MM.1S (cell line): Measurements from ENCODE around the gene SYTL3.

ENCODE experiments used
- DNase-seq: peaks from one replicate; pipeline ENCODE4 v3.0.0-alpha.2; 2015
- H2AFZ ChIP-seq: fragments of 300-600 bp; sonication (generic); 2 replicates; pipeline ENCODE4 v1.6.0; 2016; ENCODE audit warnings: antibody characterized with exemption, low read length
- H3F3A ChIP-seq: fragments of 300-600 bp; sonication (generic); 2 replicates; pipeline ENCODE4 v1.6.1; 2016; ENCODE audit warnings: mild to moderate bottlenecking, antibody characterized with exemption, low read length, moderate library complexity, mixed read lengths; ENCODE audit not compliant: insufficient read depth
- H3K27ac ChIP-seq: fragments of 300-600 bp; sonication (generic); 2 replicates; pipeline ENCODE4 v1.5.1; 2016; ENCODE audit warnings: mild to moderate bottlenecking, low read length
- H3K27me3 ChIP-seq: fragments of 300-600 bp; sonication (generic); replicated peaks from 2 replicates; pipeline ENCODE4 v1.6.0; 2016; ENCODE audit warnings: low read length; ENCODE audit not compliant: insufficient read depth
- H3K36me3 ChIP-seq: fragments of 300-600 bp; sonication (generic); replicated peaks from 2 replicates; pipeline ENCODE4 v1.6.1; 2016; ENCODE audit warnings: mild to moderate bottlenecking, low read length, mixed read lengths; ENCODE audit not compliant: insufficient read depth
- H3K4me1 ChIP-seq: fragments of 300-600 bp; sonication (generic); 2 replicates; pipeline ENCODE4 v1.6.1; 2016; ENCODE audit warnings: low read length, mixed read lengths
- H3K4me2 ChIP-seq: fragments of 300-600 bp; sonication (generic); 2 replicates; pipeline ENCODE4 v1.6.0; 2016; ENCODE audit warnings: low read depth, low read length
- H3K4me3 ChIP-seq: fragments of 300-600 bp; sonication (generic); 2 replicates; pipeline ENCODE4 v1.5.1; 2016; ENCODE audit warnings: low read length, mixed read lengths
- H3K79me2 ChIP-seq: fragments of 300-600 bp; sonication (generic); 2 replicates; pipeline ENCODE4 v1.6.1; 2016; ENCODE audit warnings: mixed run types, low read length, mixed read lengths
- H3K9ac ChIP-seq: fragments of 300-600 bp; sonication (generic); 2 replicates; pipeline ENCODE4 v1.6.1; 2016; ENCODE audit warnings: low read length, mixed read lengths
- H3K9me2 ChIP-seq: fragments of 300-600 bp; sonication (generic); replicated peaks from 2 replicates; pipeline ENCODE4 v1.6.1; 2016; ENCODE audit warnings: mild to moderate bottlenecking, low read length, mixed read lengths; ENCODE audit not compliant: insufficient read depth
- H3K9me3 ChIP-seq: fragments of 300-600 bp; sonication (generic); replicated peaks from 2 replicates; pipeline ENCODE4 v1.6.1; 2016; ENCODE audit warnings: mild to moderate bottlenecking, low read length, mixed read lengths; ENCODE audit not compliant: insufficient read depth
- H4K20me1 ChIP-seq: fragments of 300-600 bp; sonication (generic); 2 replicates; pipeline ENCODE4 v1.6.1; 2016; ENCODE audit warnings: mild to moderate bottlenecking, low read length, moderate library complexity, mixed read lengths; ENCODE audit not compliant: insufficient read depth
- EZH2 ChIP-seq: fragments of 300-600 bp; sonication (generic); optimal IDR thresholded peaks from 2 replicates; pipeline ENCODE3; 2017; ENCODE audit warnings: low read depth, mild to moderate bottlenecking, antibody characterized with exemption, low read length, mixed read lengths
- EZH2phosphoT487 ChIP-seq: fragments of 300-600 bp; sonication (generic); IDR thresholded peaks from 2 replicates; pipeline ENCODE4 v1.6.1; 2018; ENCODE audit warnings: antibody characterized with exemption, low read length
- TF ChIP-seq, protein P1 (sequence below): fragments of 300-600 bp; sonication (generic); IDR thresholded peaks from 2 replicates; pipeline ENCODE4 v1.5.1; 2016; ENCODE audit warnings: antibody characterized with exemption, low read length, mixed read lengths

The SYTL3 gene

DNA sequence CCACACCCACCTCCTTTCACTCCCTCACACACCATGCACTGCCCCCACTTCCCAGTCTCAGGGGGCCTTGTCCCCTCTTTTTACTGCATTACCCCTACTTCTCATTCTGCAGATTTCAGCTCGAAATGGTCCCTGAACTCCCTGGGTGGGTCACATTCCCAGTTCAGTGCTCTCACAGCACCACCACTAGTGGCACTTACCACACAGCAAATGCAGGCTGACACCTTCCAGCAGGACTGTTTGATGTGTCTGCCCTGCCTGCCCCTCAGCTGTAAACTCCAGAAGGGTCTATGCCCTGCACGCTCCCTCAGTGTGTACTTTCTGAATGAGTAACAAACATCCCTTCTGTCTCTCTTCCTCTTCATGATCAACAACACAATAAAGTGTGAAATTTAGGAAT is 9.3 kb upstream of the SYTL3 start:
- Histone ChIP-seq H3K9ac (no peak overlapping the region), H3K4me1 (0 out of 2 replicates have a peak, but pooled peaks cover 3% of the 10 kb centered on the region), H3K4me3 (no peak overlapping the region), H3K79me2 (peaks cover 16% of the 10 kb centered on the region), H3K4me2 (no peak overlapping the region), H4K20me1 (no peaks in the 10 kb centered on the region; the same call in 1 of the 2 replicates), H2AFZ (no peak overlapping the region), H3K36me3 (no peaks in the 10 kb centered on the region), H3K27me3 (no peaks in the 10 kb centered on the region), H3F3A (peaks cover 4% of the 10 kb centered on the region; the same call in 1 of the 2 replicates), H3K27ac (no peak overlapping the region), H3K9me3 (no peaks in the 10 kb centered on the region), H3K9me2 (no peaks in the 10 kb centered on the region)
- TF ChIP-seq, protein P1, sequence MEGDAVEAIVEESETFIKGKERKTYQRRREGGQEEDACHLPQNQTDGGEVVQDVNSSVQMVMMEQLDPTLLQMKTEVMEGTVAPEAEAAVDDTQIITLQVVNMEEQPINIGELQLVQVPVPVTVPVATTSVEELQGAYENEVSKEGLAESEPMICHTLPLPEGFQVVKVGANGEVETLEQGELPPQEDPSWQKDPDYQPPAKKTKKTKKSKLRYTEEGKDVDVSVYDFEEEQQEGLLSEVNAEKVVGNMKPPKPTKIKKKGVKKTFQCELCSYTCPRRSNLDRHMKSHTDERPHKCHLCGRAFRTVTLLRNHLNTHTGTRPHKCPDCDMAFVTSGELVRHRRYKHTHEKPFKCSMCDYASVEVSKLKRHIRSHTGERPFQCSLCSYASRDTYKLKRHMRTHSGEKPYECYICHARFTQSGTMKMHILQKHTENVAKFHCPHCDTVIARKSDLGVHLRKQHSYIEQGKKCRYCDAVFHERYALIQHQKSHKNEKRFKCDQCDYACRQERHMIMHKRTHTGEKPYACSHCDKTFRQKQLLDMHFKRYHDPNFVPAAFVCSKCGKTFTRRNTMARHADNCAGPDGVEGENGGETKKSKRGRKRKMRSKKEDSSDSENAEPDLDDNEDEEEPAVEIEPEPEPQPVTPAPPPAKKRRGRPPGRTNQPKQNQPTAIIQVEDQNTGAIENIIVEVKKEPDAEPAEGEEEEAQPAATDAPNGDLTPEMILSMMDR, result no peak
- TF ChIP-seq EZH2, result no peak
- TF ChIP-seq EZH2phosphoT487, result no peak
- no peak for DNase-seq

DNA sequence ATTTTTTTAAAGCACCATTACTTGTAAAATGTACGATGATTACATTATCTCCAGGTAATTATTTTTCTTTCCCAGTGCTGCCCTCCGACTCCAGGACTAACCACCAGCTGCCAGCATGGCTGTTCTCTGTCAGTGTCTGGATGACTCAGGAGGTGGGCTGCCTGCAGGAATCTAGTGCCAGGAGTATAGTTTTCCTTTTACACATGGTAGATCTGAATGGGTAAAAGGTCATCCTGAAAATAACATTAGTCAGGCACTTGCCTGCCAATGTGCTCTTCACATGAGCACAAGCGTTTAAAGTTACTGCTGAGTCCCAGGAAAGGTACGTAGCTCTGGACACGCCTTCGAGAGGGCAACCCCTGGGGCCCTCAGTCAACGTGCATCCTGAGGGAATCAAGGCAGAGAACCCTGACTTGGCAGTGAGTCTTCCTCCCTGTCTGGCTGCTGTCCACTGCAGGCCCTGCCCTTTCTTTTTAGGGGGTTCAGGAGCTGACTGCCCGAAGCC is 7.7 kb upstream of the SYTL3 start:
- H4K20me1 ChIP-seq, result no peaks in the 10 kb centered on the region; the same call in 1 of the 2 replicates
- H3K4me2 ChIP-seq, result no peak overlapping the region
- no peak for TF ChIP-seq EZH2
- TF ChIP-seq EZH2phosphoT487, result no peak
- TF ChIP-seq, protein P1, result no peak
- no peak overlapping the region for H2AFZ ChIP-seq
- no peak overlapping the region for H3K27ac ChIP-seq
- H3K9ac ChIP-seq, result no peak overlapping the region
- no peaks in the 10 kb centered on the region for H3K36me3 ChIP-seq
- no peak for DNase-seq
- H3F3A ChIP-seq, result peaks cover 4% of the 10 kb centered on the region; the same call in 1 of the 2 replicates
- H3K79me2 ChIP-seq, result peaks cover 16% of the 10 kb centered on the region
- no peaks in the 10 kb centered on the region for H3K9me3 ChIP-seq
- H3K4me1 ChIP-seq, result 0 out of 2 replicates have a peak, but pooled peaks cover 4% of the 10 kb centered on the region
- no peaks in the 10 kb centered on the region for H3K9me2 ChIP-seq
- no peak overlapping the region for H3K4me3 ChIP-seq
- H3K27me3 ChIP-seq, result no peaks in the 10 kb centered on the region

DNA sequence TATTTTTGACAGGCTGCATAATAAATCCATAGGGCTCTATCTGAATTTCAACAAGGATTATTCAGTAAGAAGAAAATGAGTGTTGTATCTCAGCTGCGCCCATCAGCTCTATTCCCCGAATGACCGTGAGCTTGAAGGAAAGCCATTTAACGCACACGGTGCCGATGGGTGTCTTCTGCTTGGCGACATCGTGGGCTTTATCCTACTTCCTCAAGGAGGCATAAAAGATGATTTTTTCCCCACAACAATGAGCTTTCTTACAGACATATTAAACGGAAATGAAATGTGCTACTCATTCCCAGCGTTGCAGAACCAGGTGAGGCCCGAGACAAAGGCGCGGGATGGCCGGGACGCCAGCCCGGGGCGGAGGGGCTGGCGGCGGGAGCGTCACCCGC is 6.0 kb upstream of the SYTL3 start:
- Histone ChIP-seq H3K4me1 (0 out of 2 replicates have a peak, but pooled peaks cover 4% of the 10 kb centered on the region), H3K27ac (peak overlapping the region; percentile 66; the same call in 1 of the 2 replicates), H3K27me3 (no peaks in the 10 kb centered on the region), H4K20me1 (no peaks in the 10 kb centered on the region; the same call in 1 of the 2 replicates), H3F3A (peaks cover 4% of the 10 kb centered on the region; the same call in 1 of the 2 replicates), H3K9me3 (no peaks in the 10 kb centered on the region), H3K4me2 (peak overlapping the region; percentile 45), H2AFZ (no peak overlapping the region), H3K4me3 (peak overlapping the region; percentile 84), H3K36me3 (no peaks in the 10 kb centered on the region), H3K9ac (peak overlapping the region; percentile 90), H3K9me2 (no peaks in the 10 kb centered on the region), H3K79me2 (peaks cover 16% of the 10 kb centered on the region)
- DNase-seq, result no peak
- TF ChIP-seq, protein P1, result no peak
- TF ChIP-seq EZH2phosphoT487 (no peak), EZH2 (no peak)
